WI38 (cell line): ENCODE data around the gene ATG9B.

Experiments
- H3K4me3 ChIP-seq: 2 replicates; pipeline ENCODE4 v1.5.1; 2011; ENCODE audit warnings: low read depth, mild to moderate bottlenecking, control low read depth, low read length
- TF ChIP-seq, protein P1 (sequence below): IDR thresholded peaks from 2 replicates; pipeline ENCODE4 v1.5.1; 2012; ENCODE audit warnings: low read depth, mild to moderate bottlenecking, control low read depth, low read length

ATG9B gene

DNA sequence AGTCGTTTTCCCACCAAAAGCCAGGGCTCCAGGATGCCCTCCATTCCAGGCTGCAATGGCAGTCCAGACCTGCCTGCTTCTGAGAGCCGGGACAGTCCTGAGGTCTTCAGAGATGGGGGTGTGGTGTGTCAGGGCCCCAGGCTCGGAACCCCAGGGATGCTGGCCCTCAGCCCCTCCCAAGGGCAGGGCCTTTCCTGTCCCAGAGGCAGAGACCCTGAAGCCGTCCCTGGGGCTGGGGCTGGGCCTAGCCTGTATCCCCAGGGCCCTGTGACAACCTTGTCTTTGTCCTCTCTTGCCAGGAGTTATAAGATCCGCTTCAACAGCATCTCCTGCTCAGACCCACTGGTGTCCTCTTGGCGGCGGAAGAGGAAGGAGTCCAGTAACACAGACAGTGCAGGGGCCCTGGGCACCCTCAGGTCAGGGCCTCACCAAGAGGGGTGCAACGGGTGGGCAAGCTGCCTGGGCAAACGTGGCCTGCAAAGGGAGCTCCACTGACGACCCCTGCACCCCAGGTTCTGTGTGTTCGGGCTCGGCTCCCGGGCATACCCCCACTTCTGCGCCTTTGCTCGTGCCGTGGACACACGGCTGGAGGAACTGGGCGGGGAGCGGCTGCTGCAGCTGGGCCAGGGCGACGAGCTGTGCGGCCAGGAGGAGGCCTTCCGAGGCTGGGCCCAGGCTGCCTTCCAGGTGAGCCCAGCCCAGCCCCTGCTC is 17.5 kb downstream of the ATG9B start:
- TF ChIP-seq, protein P1, sequence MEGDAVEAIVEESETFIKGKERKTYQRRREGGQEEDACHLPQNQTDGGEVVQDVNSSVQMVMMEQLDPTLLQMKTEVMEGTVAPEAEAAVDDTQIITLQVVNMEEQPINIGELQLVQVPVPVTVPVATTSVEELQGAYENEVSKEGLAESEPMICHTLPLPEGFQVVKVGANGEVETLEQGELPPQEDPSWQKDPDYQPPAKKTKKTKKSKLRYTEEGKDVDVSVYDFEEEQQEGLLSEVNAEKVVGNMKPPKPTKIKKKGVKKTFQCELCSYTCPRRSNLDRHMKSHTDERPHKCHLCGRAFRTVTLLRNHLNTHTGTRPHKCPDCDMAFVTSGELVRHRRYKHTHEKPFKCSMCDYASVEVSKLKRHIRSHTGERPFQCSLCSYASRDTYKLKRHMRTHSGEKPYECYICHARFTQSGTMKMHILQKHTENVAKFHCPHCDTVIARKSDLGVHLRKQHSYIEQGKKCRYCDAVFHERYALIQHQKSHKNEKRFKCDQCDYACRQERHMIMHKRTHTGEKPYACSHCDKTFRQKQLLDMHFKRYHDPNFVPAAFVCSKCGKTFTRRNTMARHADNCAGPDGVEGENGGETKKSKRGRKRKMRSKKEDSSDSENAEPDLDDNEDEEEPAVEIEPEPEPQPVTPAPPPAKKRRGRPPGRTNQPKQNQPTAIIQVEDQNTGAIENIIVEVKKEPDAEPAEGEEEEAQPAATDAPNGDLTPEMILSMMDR: no peak
- H3K4me3 ChIP-seq: no peak overlapping the region

- H3K4me3 ChIP-seq: no peak overlapping the region
- TF ChIP-seq, protein P1: no peak
These were observed 18.7 kb downstream of the ATG9B start for GRCh38 chr7:151005566-151005965.

DNA sequence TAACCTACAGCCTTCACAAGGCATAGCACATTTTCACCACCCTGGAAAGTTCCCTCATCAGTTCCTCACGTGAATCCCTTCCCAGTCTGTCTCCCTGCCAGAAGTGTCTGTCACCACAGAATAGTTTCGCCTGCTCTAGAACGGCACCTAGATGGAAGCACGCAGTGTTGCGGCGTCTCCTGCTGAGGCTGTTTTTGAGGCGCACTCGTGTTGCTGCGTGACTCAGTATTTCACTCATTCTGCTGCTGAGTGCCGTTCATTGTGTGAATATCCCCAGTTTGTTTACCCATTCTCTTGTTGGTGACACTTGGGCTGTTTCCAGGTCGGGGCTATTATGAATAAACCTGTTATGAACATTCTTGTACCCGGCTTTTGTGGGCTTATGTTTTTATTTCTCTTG is 20.7 kb downstream of the ATG9B start:
- no peak overlapping the region for H3K4me3 ChIP-seq
- TF ChIP-seq, protein P1: no peak

- H3K4me3 ChIP-seq: no peak overlapping the region
- TF ChIP-seq, protein P1: no peak
These were observed 22.7 kb downstream of the ATG9B start for GRCh38 chr7:151001546-151001945.

GRCh38 chr7:151000897-151001495 is 23.3 kb downstream of the ATG9B start:
- TF ChIP-seq, protein P1: no peak
- no peak overlapping the region for H3K4me3 ChIP-seq

GRCh38 chr7:150999497-151000230 is 24.6 kb downstream of the ATG9B start:
- TF ChIP-seq, protein P1: no peak
- H3K4me3 ChIP-seq: no peak overlapping the region

DNA sequence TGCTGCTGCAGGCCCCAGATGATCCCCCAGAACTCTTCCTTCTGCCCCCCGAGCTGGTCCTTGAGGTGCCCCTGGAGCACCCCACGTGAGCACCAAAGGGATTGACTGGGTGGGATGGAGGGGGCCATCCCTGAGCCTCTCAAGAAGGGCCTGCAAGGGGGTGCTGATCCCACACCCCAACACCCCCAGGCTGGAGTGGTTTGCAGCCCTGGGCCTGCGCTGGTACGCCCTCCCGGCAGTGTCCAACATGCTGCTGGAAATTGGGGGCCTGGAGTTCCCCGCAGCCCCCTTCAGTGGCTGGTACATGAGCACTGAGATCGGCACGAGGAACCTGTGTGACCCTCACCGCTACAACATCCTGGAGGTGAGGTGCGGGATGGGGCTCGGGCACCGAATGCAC is 25.3 kb downstream of the ATG9B start:
- no peak overlapping the region for H3K4me3 ChIP-seq
- TF ChIP-seq, protein P1: no peak
